Measurements from ENCODE around the gene PREX1.

PREX1 gene

GRCh38 chr20:48620507-48621375 lies 207.1 kb downstream of the PREX1 start:
- Histone ChIP-seq H3K27me3 (ENCODE audit: control insufficient read depth in 1 of 2, insufficient read depth in 2 of 2, low read length in 2 of 2) (peaks cover 0 to 3% of the 10 kb centered on the region in 2 donors), H3K36me3 (ENCODE audit: control insufficient read depth in 1 of 2, insufficient read depth in 2 of 2, low read length in 2 of 2) (peaks cover 0 to 5% of the 10 kb centered on the region in 2 donors), H3K9ac (ENCODE audit: low read depth in 1 of 2, low read length in 2 of 2) (peak overlapping the region in 1 of 2 donors; percentile 15), H3K4me1 (ENCODE audit: control insufficient read depth in 1 of 2, insufficient read depth in 2 of 2, low read length in 2 of 2) (peaks cover 15 to 18% of the 10 kb centered on the region in 2 donors), H3K4me3 (ENCODE audit: low read depth in 1 of 2, low read length in 2 of 2) (peak overlapping the region; percentile 15 to 50), H3K9me3 (ENCODE audit: control insufficient read depth in 1 of 2, low read length in 2 of 2) (no peaks in the 10 kb centered on the region), H3K27ac (ENCODE audit: low read depth, low read length) (no peak overlapping the region)

GRCh38 chr20:48620154-48620506 lies 207.7 kb downstream of the PREX1 start:
- Histone ChIP-seq H3K36me3 (ENCODE audit: control insufficient read depth in 1 of 2, insufficient read depth in 2 of 2, low read length in 2 of 2) (peaks cover 0 to 1% of the 10 kb centered on the region in 2 donors), H3K9ac (ENCODE audit: low read depth in 1 of 2, low read length in 2 of 2) (no peak overlapping the region), H3K4me3 (ENCODE audit: low read depth in 1 of 2, low read length in 2 of 2) (peak overlapping the region in 1 of 2 donors; percentile 15), H3K9me3 (ENCODE audit: control insufficient read depth in 1 of 2, low read length in 2 of 2) (no peaks in the 10 kb centered on the region), H3K27me3 (ENCODE audit: control insufficient read depth in 1 of 2, insufficient read depth in 2 of 2, low read length in 2 of 2) (peaks cover 0 to 3% of the 10 kb centered on the region in 2 donors), H3K4me1 (ENCODE audit: control insufficient read depth in 1 of 2, insufficient read depth in 2 of 2, low read length in 2 of 2) (peaks cover 15 to 18% of the 10 kb centered on the region in 2 donors), H3K27ac (ENCODE audit: low read depth, low read length) (no peak overlapping the region)

GRCh38 chr20:48619126-48620101 lies 208.4 kb downstream of the PREX1 start:
- peaks cover 15 to 18% of the 10 kb centered on the region in 2 donors for H3K4me1 ChIP-seq (ENCODE audit: control insufficient read depth in 1 of 2, insufficient read depth in 2 of 2, low read length in 2 of 2)
- no peaks in the 10 kb centered on the region for H3K36me3 ChIP-seq (ENCODE audit: control insufficient read depth in 1 of 2, insufficient read depth in 2 of 2, low read length in 2 of 2)
- no peaks in the 10 kb centered on the region for H3K9me3 ChIP-seq (ENCODE audit: control insufficient read depth in 1 of 2, low read length in 2 of 2)
- H3K27me3 ChIP-seq (ENCODE audit: control insufficient read depth in 1 of 2, insufficient read depth in 2 of 2, low read length in 2 of 2), result peaks cover 0 to 3% of the 10 kb centered on the region in 2 donors
- no peak overlapping the region for H3K9ac ChIP-seq (ENCODE audit: low read depth in 1 of 2, low read length in 2 of 2)
- no peak overlapping the region for H3K4me3 ChIP-seq (ENCODE audit: low read depth in 1 of 2, low read length in 2 of 2)
- no peak overlapping the region for H3K27ac ChIP-seq (ENCODE audit: low read depth, low read length)

DNA sequence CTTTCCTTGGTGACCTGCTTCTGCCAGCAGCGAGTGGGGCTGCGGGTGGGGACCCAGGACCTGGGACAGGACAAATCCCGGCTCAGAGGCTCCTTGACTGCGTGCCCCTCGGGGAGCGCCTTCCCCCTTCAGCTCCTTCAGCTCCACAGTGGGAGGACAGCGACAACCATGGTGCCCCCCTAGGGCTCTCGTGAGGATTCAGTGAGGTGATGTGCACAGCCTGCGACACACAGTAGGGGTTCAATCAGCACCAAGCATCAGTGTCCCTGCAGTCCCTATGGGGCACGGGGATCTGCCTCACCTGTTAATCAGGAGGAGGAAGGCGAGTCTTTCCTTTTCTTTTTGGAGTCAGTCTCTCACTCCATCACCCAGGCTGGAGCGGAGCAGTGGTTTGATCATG lies 209.2 kb downstream of the PREX1 start:
- peaks cover 15 to 18% of the 10 kb centered on the region in 2 donors for H3K4me1 ChIP-seq (ENCODE audit: control insufficient read depth in 1 of 2, insufficient read depth in 2 of 2, low read length in 2 of 2)
- no peaks in the 10 kb centered on the region for H3K36me3 ChIP-seq (ENCODE audit: control insufficient read depth in 1 of 2, insufficient read depth in 2 of 2, low read length in 2 of 2)
- H3K9me3 ChIP-seq (ENCODE audit: control insufficient read depth in 1 of 2, low read length in 2 of 2), result no peaks in the 10 kb centered on the region
- H3K27me3 ChIP-seq (ENCODE audit: control insufficient read depth in 1 of 2, insufficient read depth in 2 of 2, low read length in 2 of 2), result peaks cover 0 to 6% of the 10 kb centered on the region in 2 donors
- no peak overlapping the region for H3K4me3 ChIP-seq (ENCODE audit: low read depth in 1 of 2, low read length in 2 of 2)
- H3K27ac ChIP-seq (ENCODE audit: low read depth, low read length), result no peak overlapping the region
- no peak overlapping the region for H3K9ac ChIP-seq (ENCODE audit: low read depth in 1 of 2, low read length in 2 of 2)

DNA sequence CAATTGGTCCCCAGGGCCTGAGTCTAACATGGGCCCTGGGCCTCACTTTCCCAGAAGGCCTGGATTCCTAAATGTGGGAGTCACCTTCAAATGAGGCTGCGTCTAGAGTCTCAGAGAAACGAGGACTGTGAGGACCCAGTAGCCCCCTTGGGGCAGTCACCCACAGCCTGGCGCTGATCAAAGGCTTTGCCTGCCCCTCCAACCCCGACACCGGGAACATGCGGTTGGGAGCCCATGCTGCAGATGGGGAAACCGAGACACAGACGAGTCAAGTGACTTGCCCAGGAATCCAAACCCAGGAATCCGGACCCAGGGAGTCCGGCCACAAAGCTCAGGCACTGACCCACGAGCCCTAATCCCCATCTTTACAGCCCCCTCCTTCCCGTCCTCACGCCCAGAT lies 209.7 kb downstream of the PREX1 start:
- peaks cover 15 to 18% of the 10 kb centered on the region in 2 donors for H3K4me1 ChIP-seq (ENCODE audit: control insufficient read depth in 1 of 2, insufficient read depth in 2 of 2, low read length in 2 of 2)
- no peak overlapping the region for H3K27ac ChIP-seq (ENCODE audit: low read depth, low read length)
- no peak overlapping the region for H3K4me3 ChIP-seq (ENCODE audit: low read depth in 1 of 2, low read length in 2 of 2)
- no peak overlapping the region for H3K9ac ChIP-seq (ENCODE audit: low read depth in 1 of 2, low read length in 2 of 2)
- H3K36me3 ChIP-seq (ENCODE audit: control insufficient read depth in 1 of 2, insufficient read depth in 2 of 2, low read length in 2 of 2), result no peaks in the 10 kb centered on the region
- no peaks in the 10 kb centered on the region for H3K9me3 ChIP-seq (ENCODE audit: control insufficient read depth in 1 of 2, low read length in 2 of 2)
- peaks cover 0 to 7% of the 10 kb centered on the region in 2 donors for H3K27me3 ChIP-seq (ENCODE audit: control insufficient read depth in 1 of 2, insufficient read depth in 2 of 2, low read length in 2 of 2)

DNA sequence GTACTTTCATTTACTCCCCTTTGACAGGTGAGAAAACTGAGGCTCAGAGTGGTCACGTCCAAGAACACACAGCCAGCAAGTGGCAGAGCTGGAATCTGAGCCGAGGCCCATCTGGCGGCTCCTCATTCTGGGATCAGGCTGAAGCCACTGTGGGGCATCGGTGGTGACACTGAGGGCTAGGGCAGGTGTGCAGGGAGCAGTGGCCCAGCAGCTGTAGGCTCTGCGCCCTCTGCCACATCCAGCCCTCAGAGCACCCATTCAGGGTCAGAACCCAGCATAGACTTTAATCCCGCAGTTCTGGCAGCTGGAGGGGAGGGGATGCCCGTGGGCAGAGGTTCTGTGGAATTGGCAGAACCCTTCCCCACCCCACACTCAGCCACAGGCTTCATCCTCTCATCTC lies 210.3 kb downstream of the PREX1 start:
- no peaks in the 10 kb centered on the region for H3K36me3 ChIP-seq (ENCODE audit: control insufficient read depth in 1 of 2, insufficient read depth in 2 of 2, low read length in 2 of 2)
- no peak overlapping the region for H3K9ac ChIP-seq (ENCODE audit: low read depth in 1 of 2, low read length in 2 of 2)
- no peaks in the 10 kb centered on the region for H3K9me3 ChIP-seq (ENCODE audit: control insufficient read depth in 1 of 2, low read length in 2 of 2)
- no peak overlapping the region for H3K4me3 ChIP-seq (ENCODE audit: low read depth in 1 of 2, low read length in 2 of 2)
- peaks cover 15 to 18% of the 10 kb centered on the region in 2 donors for H3K4me1 ChIP-seq (ENCODE audit: control insufficient read depth in 1 of 2, insufficient read depth in 2 of 2, low read length in 2 of 2)
- no peak overlapping the region for H3K27ac ChIP-seq (ENCODE audit: low read depth, low read length)
- peaks cover 0 to 7% of the 10 kb centered on the region in 2 donors for H3K27me3 ChIP-seq (ENCODE audit: control insufficient read depth in 1 of 2, insufficient read depth in 2 of 2, low read length in 2 of 2)

GRCh38 chr20:48616481-48616880 lies 211.3 kb downstream of the PREX1 start:
- Histone ChIP-seq H3K9ac (ENCODE audit: low read depth in 1 of 2, low read length in 2 of 2) (no peak overlapping the region), H3K4me1 (ENCODE audit: control insufficient read depth in 1 of 2, insufficient read depth in 2 of 2, low read length in 2 of 2) (peaks cover 10 to 15% of the 10 kb centered on the region in 2 donors), H3K27ac (ENCODE audit: low read depth, low read length) (no peak overlapping the region), H3K36me3 (ENCODE audit: control insufficient read depth in 1 of 2, insufficient read depth in 2 of 2, low read length in 2 of 2) (no peaks in the 10 kb centered on the region), H3K27me3 (ENCODE audit: control insufficient read depth in 1 of 2, insufficient read depth in 2 of 2, low read length in 2 of 2) (peaks cover 0 to 7% of the 10 kb centered on the region in 2 donors), H3K4me3 (ENCODE audit: low read depth in 1 of 2, low read length in 2 of 2) (no peak overlapping the region), H3K9me3 (ENCODE audit: control insufficient read depth in 1 of 2, low read length in 2 of 2) (no peaks in the 10 kb centered on the region)

DNA sequence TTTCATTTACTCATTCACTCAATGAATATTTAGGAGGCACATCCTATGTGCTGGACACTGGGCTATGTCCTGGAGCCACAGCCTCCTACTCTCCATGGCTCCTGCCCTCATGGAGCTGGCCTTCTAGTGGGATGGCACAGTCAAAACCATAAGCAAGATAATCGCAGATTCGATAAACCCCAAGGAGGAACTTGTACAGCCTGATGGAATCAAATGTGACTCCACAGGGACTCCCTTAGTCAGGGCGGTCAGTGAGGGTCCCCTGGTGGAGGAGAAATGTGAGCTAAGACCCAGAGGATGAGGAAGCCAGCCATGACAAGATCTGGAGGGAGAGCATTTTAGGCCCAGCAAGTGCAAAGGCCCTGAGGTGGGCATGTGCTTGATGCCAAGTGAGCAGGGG lies 211.9 kb downstream of the PREX1 start:
- Histone ChIP-seq H3K27ac (ENCODE audit: low read depth, low read length) (no peak overlapping the region), H3K4me1 (ENCODE audit: control insufficient read depth in 1 of 2, insufficient read depth in 2 of 2, low read length in 2 of 2) (peaks cover 4 to 8% of the 10 kb centered on the region in 2 donors), H3K4me3 (ENCODE audit: low read depth in 1 of 2, low read length in 2 of 2) (no peak overlapping the region), H3K9ac (ENCODE audit: low read depth in 1 of 2, low read length in 2 of 2) (no peak overlapping the region), H3K36me3 (ENCODE audit: control insufficient read depth in 1 of 2, insufficient read depth in 2 of 2, low read length in 2 of 2) (no peaks in the 10 kb centered on the region), H3K9me3 (ENCODE audit: control insufficient read depth in 1 of 2, low read length in 2 of 2) (no peaks in the 10 kb centered on the region), H3K27me3 (ENCODE audit: control insufficient read depth in 1 of 2, insufficient read depth in 2 of 2, low read length in 2 of 2) (peaks cover 0 to 7% of the 10 kb centered on the region in 2 donors)

- no peaks in the 10 kb centered on the region for H3K36me3 ChIP-seq (ENCODE audit: control insufficient read depth in 1 of 2, insufficient read depth in 2 of 2, low read length in 2 of 2)
- no peak overlapping the region for H3K4me3 ChIP-seq (ENCODE audit: low read depth in 1 of 2, low read length in 2 of 2)
- H3K9me3 ChIP-seq (ENCODE audit: control insufficient read depth in 1 of 2, low read length in 2 of 2), result no peaks in the 10 kb centered on the region
- H3K9ac ChIP-seq (ENCODE audit: low read depth in 1 of 2, low read length in 2 of 2), result no peak overlapping the region
- H3K27ac ChIP-seq (ENCODE audit: low read depth, low read length), result no peak overlapping the region
- no peaks in the 10 kb centered on the region for H3K4me1 ChIP-seq (ENCODE audit: control insufficient read depth in 1 of 2, insufficient read depth in 2 of 2, low read length in 2 of 2)
- peaks cover 0 to 4% of the 10 kb centered on the region in 2 donors for H3K27me3 ChIP-seq (ENCODE audit: control insufficient read depth in 1 of 2, insufficient read depth in 2 of 2, low read length in 2 of 2)
Observed at GRCh38 chr20:48614593-48615274, 213.1 kb downstream of the PREX1 start.
